NCI-H2196 treated with DMSO at 0.1 percent for 48 hours (cell line): ENCODE data around the gene CLPTM1.
A peak's percentile ranks its signal among the peaks of the same experiment; 100 is the strongest.

Experiments
- DNase-seq: peaks from one replicate; lab custom pipeline; 2025; ENCODE audit not compliant: unreplicated experiment; lab: John Stamatoyannopoulos, UW

The CLPTM1 gene

GRCh38 chr19:45008552-45008951 lies 53.4 kb downstream of the CLPTM1 start:
- no peak for DNase-seq

GRCh38 chr19:45009625-45010255 lies 54.6 kb downstream of the CLPTM1 start:
- DNase-seq: no peak

- DNase-seq: no peak
Observed at GRCh38 chr19:45010306-45010705, 55.1 kb downstream of the CLPTM1 start.

- no peak for DNase-seq
Observed at GRCh38 chr19:45011959-45012358, 56.8 kb downstream of the CLPTM1 start.

- DNase-seq: no peak
Observed at GRCh38 chr19:45016388-45017314, 61.5 kb downstream of the CLPTM1 start.

GRCh38 chr19:45019187-45019586 lies 64.0 kb downstream of the CLPTM1 start:
- no peak for DNase-seq

- no peak for DNase-seq
Observed at GRCh38 chr19:45020071-45020470, 64.9 kb downstream of the CLPTM1 start.

GRCh38 chr19:45021971-45022370 lies 66.8 kb downstream of the CLPTM1 start:
- DNase-seq: no peak

GRCh38 chr19:45023048-45023447 lies 67.9 kb downstream of the CLPTM1 start:
- DNase-seq: no peak

GRCh38 chr19:45025264-45025663 lies 70.1 kb downstream of the CLPTM1 start:
- no peak for DNase-seq

- no peak for DNase-seq
Observed at GRCh38 chr19:45027371-45027770, 72.2 kb downstream of the CLPTM1 start.

- no peak for DNase-seq
Observed at GRCh38 chr19:45030825-45031224, 75.6 kb downstream of the CLPTM1 start.

GRCh38 chr19:45032421-45032820 lies 77.2 kb downstream of the CLPTM1 start:
- DNase-seq: no peak

GRCh38 chr19:45035755-45036154 lies 80.6 kb downstream of the CLPTM1 start:
- no peak for DNase-seq

- no peak for DNase-seq
Observed at GRCh38 chr19:45037393-45038169, 82.4 kb downstream of the CLPTM1 start.

- peak; percentile 85 for DNase-seq
Observed at GRCh38 chr19:45038931-45039893, 84.0 kb downstream of the CLPTM1 start, which contains the start of gene CLASRP. Gene CLASRP (plus strand): TSS chr19:45039045. CDS start chr19:45040213, 1,168 bp downstream.

GRCh38 chr19:45040059-45040771 lies 85.0 kb downstream of the CLPTM1 start:
- DNase-seq: no peak

- no peak for DNase-seq
Observed at GRCh38 chr19:45041125-45041524, 85.9 kb downstream of the CLPTM1 start.
